K562 (cell line): ENCODE data around the gene COL13A1. TPM values are rescaled to one million over a fixed set of nuclear protein-coding genes. Genes with fewer than 3 reads are reported as not detected.

Experiments
- ATAC-seq: fragments of 200-7000 bp; cut with Tn5 transposase; 3 replicates; pipeline ENCODE4 v1.9.1; 2020; ENCODE audit warnings: moderate library complexity
- BruUV-seq: library from RNA; stranded (reverse); fragments of 400-500 nt; replicated peaks from 2 replicates; lab custom pipeline; 2021; lab: Mats Ljungman, UMichigan
- CTCF ChIA-PET: fragments of 300-600 bp; formaldehyde crosslinking; extraction: SDS; loops from one replicate; lab custom pipeline; 2021; ENCODE audit warnings: low intra/inter-chr PET ratio; lab: Yijun Ruan, JAX
- POLR2A ChIA-PET: fragments of 300-600, 350-650 bp; sonication (Branson Sonifier 250); formaldehyde crosslinking; extraction: SDS; loops from one replicate; lab custom pipeline; 2021; ENCODE audit warnings: antibody characterized with exemption, inconsistent platforms; lab: Yijun Ruan, JAX
- DNase-seq, 4 experiments: peaks; one replicate each; pipeline versions ENCODE4 v3.0.0 to v3.0.0-alpha.2; 2011 to 2018; ENCODE audit warnings: low spot score in 3 of 4, mixed read lengths in 3 of 4; ENCODE audit errors: extremely low read depth in 1 of 4
- FAIRE-seq: peaks from 2 replicates; lab custom pipeline; 2011; peaks lifted over from hg19 to GRCh38; lab: Jason Lieb, UNC
- H2AFZ ChIP-seq: 2 replicates; pipeline ENCODE4 v1.6.0; 2011; ENCODE audit warnings: low read depth, low read length, control low read depth, inconsistent platforms
- H3K27ac ChIP-seq: fragments of 200-600 bp; 3 replicates; pipeline ENCODE4 v1.8.0; 2011; ENCODE audit warnings: low read depth, mild to moderate bottlenecking, control low read depth, inconsistent platforms, low read length, moderate library complexity, mixed read lengths; ENCODE audit errors: extremely low read depth
- H3K27me3 ChIP-seq, 2 experiments: fragments of 300-600 bp in 1 of 2; 2 replicates in 1 of 2; 3 replicates in 1 of 2; pipeline versions ENCODE4 v1.6.0 to v1.8.0; 2011; ENCODE audit warnings: inconsistent platforms in 2 of 2, low read length in 2 of 2, mild to moderate bottlenecking in 1 of 2, mixed read lengths in 1 of 2, moderate library complexity in 1 of 2; ENCODE audit not compliant: control insufficient read depth in 2 of 2, insufficient read depth in 2 of 2
- H3K36me3 ChIP-seq: fragments of 300-600 bp; 3 replicates; pipeline ENCODE4 v1.8.0; 2011; ENCODE audit warnings: mild to moderate bottlenecking, low read length, inconsistent platforms; ENCODE audit not compliant: control insufficient read depth, insufficient read depth
- H3K4me1 ChIP-seq, 2 experiments: fragments of 200-600 bp in 1 of 2; replicated peaks in 1 of 2; 2 replicates in 1 of 2; 3 replicates in 1 of 2; pipeline versions ENCODE4 v1.5.1 to v1.8.0; 2011; ENCODE audit warnings: inconsistent platforms in 2 of 2, low read length in 2 of 2, mild to moderate bottlenecking in 1 of 2, mixed read lengths in 1 of 2, moderate library complexity in 1 of 2; ENCODE audit not compliant: control insufficient read depth in 2 of 2, insufficient read depth in 2 of 2
- H3K4me2 ChIP-seq: 2 replicates; pipeline ENCODE4 v1.6.1; 2011; ENCODE audit warnings: low read length, control low read depth, inconsistent platforms, mixed read lengths; ENCODE audit not compliant: insufficient read depth
- H3K4me3 ChIP-seq: fragments of 200-600 bp; sonication (generic), shearing (Covaris generic); 2 replicates; pipeline ENCODE4 v1.5.1; 2016; ENCODE audit warnings: control low read depth, inconsistent platforms
- H3K79me2 ChIP-seq: fragments of 200-600 bp; 3 replicates; pipeline ENCODE4 v1.8.0; 2011; ENCODE audit warnings: low read length, inconsistent platforms; ENCODE audit not compliant: control insufficient read depth, insufficient read depth
- H3K9ac ChIP-seq, 2 experiments: 2 replicates each; pipeline versions ENCODE4 v1.6.0 to v1.6.1; 2011; ENCODE audit warnings: low read depth in 2 of 2, low read length in 2 of 2, control low read depth in 1 of 2, inconsistent platforms in 1 of 2, mild to moderate bottlenecking in 1 of 2, mixed read lengths in 1 of 2; ENCODE audit not compliant: insufficient read depth in 1 of 2
- H3K9me1 ChIP-seq: one replicate; pipeline ENCODE4 v1.6.0; 2011; ENCODE audit warnings: inconsistent platforms, mild to moderate bottlenecking, low read length, moderate library complexity; ENCODE audit not compliant: control insufficient read depth, insufficient read depth
- H3K9me3 ChIP-seq: replicated peaks from 2 replicates; pipeline ENCODE4 v1.5.1; 2011; ENCODE audit warnings: low read depth, low read length, inconsistent platforms; ENCODE audit not compliant: control insufficient read depth, insufficient read depth
- H4K20me1 ChIP-seq: replicated peaks from 2 replicates; pipeline ENCODE4 v1.6.1; 2011; ENCODE audit warnings: low read length, inconsistent platforms, mixed read lengths; ENCODE audit not compliant: control insufficient read depth, insufficient read depth
- ARHGAP35 ChIP-seq: fragments of 450-650 bp; IDR thresholded peaks from 2 replicates; pipeline ENCODE4 v1.6.1; 2018; ENCODE audit not compliant: partially characterized antibody
- ARID2 ChIP-seq: fragments of 450-650 bp; IDR thresholded peaks from 2 replicates; pipeline ENCODE4 v1.6.1; 2017; ENCODE audit warnings: antibody characterized with exemption, mild to moderate bottlenecking
- EZH2 ChIP-seq: IDR thresholded peaks from 2 replicates; pipeline ENCODE4 v1.6.1; 2012; ENCODE audit warnings: low read depth, mild to moderate bottlenecking, inconsistent platforms, low read length, borderline replicate concordance
- GABPA ChIP-seq: fragments of 200-800 bp; sonication (Bioruptor generic); conservative IDR thresholded peaks from 2 replicates; pipeline ENCODE4 v1.6.1; 2016; ENCODE audit warnings: low read depth, missing genetic modification characterization, missing compliant biosample characterization
- NRF1 ChIP-seq, 2 experiments: fragments of 450-650 bp; IDR thresholded peaks in 1 of 2; conservative IDR thresholded peaks in 1 of 2; 2 replicates each; pipeline ENCODE4 v1.6.1; 2014; ENCODE audit warnings: mild to moderate bottlenecking in 2 of 2
- SMAD1 ChIP-seq: fragments of 150-350 bp; IDR thresholded peaks from 2 replicates; pipeline ENCODE4 v1.6.1; 2014; ENCODE audit warnings: low read length, low read depth; ENCODE audit not compliant: partially characterized antibody
- SRSF9 ChIP-seq: fragments of 200-400 bp; formaldehyde crosslinking; IDR thresholded peaks from 2 replicates; pipeline ENCODE4 v1.6.1; 2017; ENCODE audit warnings: low read depth, low read length, borderline replicate concordance
- YY1 ChIP-seq, 3 experiments: IDR thresholded peaks; 2 replicates each; pipeline ENCODE4 v1.6.1; 2011; ENCODE audit warnings: low read length in 2 of 3, mild to moderate bottlenecking in 2 of 3, moderate library complexity in 2 of 3, borderline replicate concordance in 1 of 3, control low read depth in 1 of 3, low read depth in 1 of 3; ENCODE audit not compliant: insufficient read depth in 3 of 3, insufficient replicate concordance in 2 of 3, control insufficient read depth in 1 of 3, insufficient read length in 1 of 3; ENCODE audit errors: extremely low read depth in 1 of 3
- ZNF780A ChIP-seq: fragments of 250-450 bp; sonication (Bioruptor Pico); IDR thresholded peaks from 2 replicates; pipeline ENCODE4 v1.5.0; 2021; ENCODE audit warnings: mild to moderate bottlenecking
- WGBS: fragments of 100-300 bp; shearing (Covaris generic); methylation state at CpG from one replicate; pipeline ENCODE4 v1.1.6; 2016; ENCODE audit warnings: low coverage, mixed read lengths; ENCODE audit not compliant: insufficient coverage; ENCODE audit errors: missing lambda C conversion rate; 5-methylcytosine and 5-hydroxymethylcytosine counted together
- in situ Hi-C: fragments of 300-500 bp; cut with MboI; formaldehyde crosslinking; loops from 4 replicates; pipeline ENCODE4 v1.15.0; 2018; ENCODE audit warnings: inconsistent platforms, mixed read lengths
- intact Hi-C: fragments of 100-400 bp; cut with micrococcal nuclease; formaldehyde crosslinking; loops from 2 replicates; pipeline ENCODE4 v1.14.2; 2022
- polyA plus RNA-seq, 8 experiments: library from polyadenylated mRNA; depleted of rRNA in 4 of 8; stranded (reverse) in 5 of 8; unstranded in 3 of 8; fragments of >200 nt; fragmentation: Nextera tagmentation in 2 of 8; fragmentation: Illumina TruSeq in 1 of 8; extraction: Ambion mirVana in 2 of 8; extraction: Trizol in 1 of 8; gene quantifications; 2 replicates each; pipeline versions ENCODE4 v1.2.1 to v1.2.3, GENCODE V29; 2011 to 2014; ENCODE audit warnings: inconsistent platforms in 1 of 8, missing spikeins in 1 of 8
- total RNA-seq, 7 experiments: library from RNA; depleted of rRNA in 6 of 7; stranded (reverse); fragments of >200 nt in 6 of 7; fragmentation: Illumina TruSeq in 2 of 7; extraction: Trizol in 2 of 7; gene quantifications; 2 replicates each; pipeline versions ENCODE4 v1.2.1 to v1.2.3, GENCODE V29; 2011 to 2021; ENCODE audit warnings: low replicate concordance in 1 of 7
- TF ChIP-seq, protein P1 (sequence below), 2 experiments: IDR thresholded peaks; 2 replicates each; pipeline ENCODE4 v1.6.1; 2012; ENCODE audit warnings: improper control_type of control experiment in 2 of 2, low read depth in 2 of 2, low read length in 2 of 2, borderline replicate concordance in 1 of 2
- TF ChIP-seq, protein P2 (sequence below): fragments of 250-450 bp; sonication (Bioruptor Pico); IDR thresholded peaks from 2 replicates; pipeline ENCODE4 v1.4.0; 2020
- TF ChIP-seq, protein P3 (sequence below), 2 experiments: IDR thresholded peaks; 2 replicates each; pipeline ENCODE4 v1.6.1; 2011; ENCODE audit warnings: borderline replicate concordance in 1 of 2, control low read depth in 1 of 2, low read depth in 1 of 2, low read length in 1 of 2, mild to moderate bottlenecking in 1 of 2, mixed read lengths in 1 of 2, moderate library complexity in 1 of 2; ENCODE audit not compliant: insufficient read depth in 1 of 2, insufficient read length in 1 of 2, poor library complexity in 1 of 2, severe bottlenecking in 1 of 2; ENCODE audit errors: extremely low read depth in 1 of 2
- TF ChIP-seq, protein P4 (sequence below): fragments of 450-650 bp; formaldehyde crosslinking; IDR thresholded peaks from 2 replicates; pipeline ENCODE4 v1.4.0; 2022; ENCODE audit warnings: mild to moderate bottlenecking, moderate library complexity
- TF ChIP-seq, protein P5 (sequence below), 3 experiments: fragments of 200-800 bp in 1 of 3; sonication (Bioruptor generic) in 1 of 3; sonication (generic) in 1 of 3; formaldehyde crosslinking in 1 of 3; IDR thresholded peaks; 2 replicates each; pipeline versions ENCODE4 v1.6.1 to v1.8.0; 2016 to 2022; ENCODE audit warnings: mild to moderate bottlenecking in 2 of 3, missing compliant biosample characterization in 2 of 3, missing genetic modification characterization in 2 of 3, missing genetic modification reagents in 1 of 3

Gene COL13A1
- total and polyA plus RNA-seq, 9 of the 15 experiments (the other 6 are each of a cell fraction or from before 2014, with no cell fraction given), result not detected

DNA sequence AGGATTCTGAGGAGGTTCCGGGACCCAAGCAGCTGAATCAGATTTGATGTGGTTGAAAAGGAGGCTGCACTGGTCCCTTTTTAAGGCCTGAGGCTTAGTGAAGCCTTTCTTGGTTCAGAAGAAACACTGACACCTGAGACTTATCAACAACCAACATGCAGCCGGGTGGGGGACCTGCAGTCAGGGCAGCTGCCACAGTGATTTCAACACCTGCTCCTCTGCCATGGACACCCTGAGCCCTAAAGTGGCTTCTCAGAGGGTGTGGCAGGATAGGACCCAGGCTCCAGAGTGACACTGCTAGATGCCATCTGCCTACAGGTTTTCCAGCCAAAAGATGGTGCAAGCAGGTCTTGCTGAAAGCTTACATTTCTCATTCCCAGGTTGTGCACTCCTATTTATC lies 99.3 kb downstream of the COL13A1 start:
- H3K79me2 ChIP-seq, result no peaks in the 10 kb centered on the region
- H3K9ac ChIP-seq, result no peak overlapping the region
- no peak overlapping the region for H3K27ac ChIP-seq
- in situ Hi-C loops (no loop called here), intact Hi-C loops (no loop called here)
- H3K4me2 ChIP-seq, result no peak overlapping the region
- POLR2A ChIA-PET, result interaction anchor here (0.6 to 1.2 kb wide), 5 partner anchors 10 to 120 kb away, joined by 3 read pairs; no protein-coding TSS in a partner anchor
- DNase-seq (no peak), ATAC-seq (no peak), FAIRE-seq (no peak)
- H3K27me3 ChIP-seq, result peaks cover 19 to 48% of the 10 kb centered on the region in 2 experiments; a peak in 3 of 5 replicates
- CTCF ChIA-PET, result no interaction called here
- H3K4me3 ChIP-seq, result no peak overlapping the region
- H3K36me3 ChIP-seq, result no peaks in the 10 kb centered on the region
- 0% methylated on average over 2 of the region's 2 CpGs for WGBS
- peaks cover 6% of the 10 kb centered on the region for H4K20me1 ChIP-seq
- H2AFZ ChIP-seq, result no peak overlapping the region
- H3K4me1 ChIP-seq, result no peaks in the 10 kb centered on the region
- no peaks in the 10 kb centered on the region for H3K9me1 ChIP-seq
- H3K9me3 ChIP-seq, result no peaks in the 10 kb centered on the region
- BruUV-seq, result no TSS peak
- TF ChIP-seq ZNF780A (CRISPR knock-in tag), result no peak
- TF ChIP-seq, protein P1, sequence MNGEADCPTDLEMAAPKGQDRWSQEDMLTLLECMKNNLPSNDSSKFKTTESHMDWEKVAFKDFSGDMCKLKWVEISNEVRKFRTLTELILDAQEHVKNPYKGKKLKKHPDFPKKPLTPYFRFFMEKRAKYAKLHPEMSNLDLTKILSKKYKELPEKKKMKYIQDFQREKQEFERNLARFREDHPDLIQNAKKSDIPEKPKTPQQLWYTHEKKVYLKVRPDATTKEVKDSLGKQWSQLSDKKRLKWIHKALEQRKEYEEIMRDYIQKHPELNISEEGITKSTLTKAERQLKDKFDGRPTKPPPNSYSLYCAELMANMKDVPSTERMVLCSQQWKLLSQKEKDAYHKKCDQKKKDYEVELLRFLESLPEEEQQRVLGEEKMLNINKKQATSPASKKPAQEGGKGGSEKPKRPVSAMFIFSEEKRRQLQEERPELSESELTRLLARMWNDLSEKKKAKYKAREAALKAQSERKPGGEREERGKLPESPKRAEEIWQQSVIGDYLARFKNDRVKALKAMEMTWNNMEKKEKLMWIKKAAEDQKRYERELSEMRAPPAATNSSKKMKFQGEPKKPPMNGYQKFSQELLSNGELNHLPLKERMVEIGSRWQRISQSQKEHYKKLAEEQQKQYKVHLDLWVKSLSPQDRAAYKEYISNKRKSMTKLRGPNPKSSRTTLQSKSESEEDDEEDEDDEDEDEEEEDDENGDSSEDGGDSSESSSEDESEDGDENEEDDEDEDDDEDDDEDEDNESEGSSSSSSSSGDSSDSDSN (IDR thresholded peaks at IDR 0.05; ENCODE audit: borderline replicate concordance in 1 of 2, low read depth in 2 of 2, low read length in 2 of 2), result no peak
- TF ChIP-seq ARHGAP35, result no peak
- TF ChIP-seq, protein P2, sequence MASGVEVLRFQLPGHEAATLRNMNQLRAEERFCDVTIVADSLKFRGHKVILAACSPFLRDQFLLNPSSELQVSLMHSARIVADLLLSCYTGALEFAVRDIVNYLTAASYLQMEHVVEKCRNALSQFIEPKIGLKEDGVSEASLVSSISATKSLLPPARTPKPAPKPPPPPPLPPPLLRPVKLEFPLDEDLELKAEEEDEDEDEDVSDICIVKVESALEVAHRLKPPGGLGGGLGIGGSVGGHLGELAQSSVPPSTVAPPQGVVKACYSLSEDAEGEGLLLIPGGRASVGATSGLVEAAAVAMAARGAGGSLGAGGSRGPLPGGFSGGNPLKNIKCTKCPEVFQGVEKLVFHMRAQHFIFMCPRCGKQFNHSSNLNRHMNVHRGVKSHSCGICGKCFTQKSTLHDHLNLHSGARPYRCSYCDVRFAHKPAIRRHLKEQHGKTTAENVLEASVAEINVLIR, result no peak
- no peak for TF ChIP-seq NRF1 (conservative IDR thresholded peaks at IDR 0.05 in 1 of 2, IDR thresholded peaks at IDR 0.05 in 1 of 2)
- TF ChIP-seq EZH2, result no peak
- TF ChIP-seq, protein P3, sequence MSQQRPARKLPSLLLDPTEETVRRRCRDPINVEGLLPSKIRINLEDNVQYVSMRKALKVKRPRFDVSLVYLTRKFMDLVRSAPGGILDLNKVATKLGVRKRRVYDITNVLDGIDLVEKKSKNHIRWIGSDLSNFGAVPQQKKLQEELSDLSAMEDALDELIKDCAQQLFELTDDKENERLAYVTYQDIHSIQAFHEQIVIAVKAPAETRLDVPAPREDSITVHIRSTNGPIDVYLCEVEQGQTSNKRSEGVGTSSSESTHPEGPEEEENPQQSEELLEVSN (IDR thresholded peaks at IDR 0.05; ENCODE audit: borderline replicate concordance in 1 of 2, extremely low read depth in 1 of 2, insufficient read depth in 1 of 2, insufficient read length in 1 of 2, low read depth in 1 of 2, low read length in 1 of 2, poor library complexity in 1 of 2, severe bottlenecking in 1 of 2), result no peak
- TF ChIP-seq, protein P4, sequence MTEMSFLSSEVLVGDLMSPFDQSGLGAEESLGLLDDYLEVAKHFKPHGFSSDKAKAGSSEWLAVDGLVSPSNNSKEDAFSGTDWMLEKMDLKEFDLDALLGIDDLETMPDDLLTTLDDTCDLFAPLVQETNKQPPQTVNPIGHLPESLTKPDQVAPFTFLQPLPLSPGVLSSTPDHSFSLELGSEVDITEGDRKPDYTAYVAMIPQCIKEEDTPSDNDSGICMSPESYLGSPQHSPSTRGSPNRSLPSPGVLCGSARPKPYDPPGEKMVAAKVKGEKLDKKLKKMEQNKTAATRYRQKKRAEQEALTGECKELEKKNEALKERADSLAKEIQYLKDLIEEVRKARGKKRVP (CRISPR knock-in tag), result no peak
- no peak for TF ChIP-seq SMAD1
- TF ChIP-seq, protein P5, sequence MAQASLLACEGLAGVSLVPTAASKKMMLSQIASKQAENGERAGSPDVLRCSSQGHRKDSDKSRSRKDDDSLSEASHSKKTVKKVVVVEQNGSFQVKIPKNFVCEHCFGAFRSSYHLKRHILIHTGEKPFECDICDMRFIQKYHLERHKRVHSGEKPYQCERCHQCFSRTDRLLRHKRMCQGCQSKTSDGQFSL (CRISPR knock-in tag; IDR thresholded peaks at IDR 0.05), result no peak
- TF ChIP-seq, protein P5 (tag; IDR thresholded peaks at IDR 0.05), result no peak
- no peak for TF ChIP-seq ARID2
- no peak for TF ChIP-seq SRSF9
- TF ChIP-seq YY1 (IDR thresholded peaks at IDR 0.05; ENCODE audit: borderline replicate concordance in 1 of 3, control insufficient read depth in 1 of 3, extremely low read depth in 1 of 3, insufficient read depth in 3 of 3, insufficient read length in 1 of 3, insufficient replicate concordance in 2 of 3, low read depth in 1 of 3, low read length in 2 of 3), result no peak
- no peak for TF ChIP-seq GABPA (tag)
